NCI-H2196 (cell line): ENCODE measurements around the gene SLC6A12.
"Not testable (repeated sequence)": the region's sequence is repeated elsewhere in the genome, so short reads cannot be mapped to it uniquely, and the experiment has no call there.

Experiments used
- DNase-seq: peaks from one replicate; lab custom pipeline; 2025; ENCODE audit not compliant: unreplicated experiment; lab: John Stamatoyannopoulos, UW

The SLC6A12 gene

DNA sequence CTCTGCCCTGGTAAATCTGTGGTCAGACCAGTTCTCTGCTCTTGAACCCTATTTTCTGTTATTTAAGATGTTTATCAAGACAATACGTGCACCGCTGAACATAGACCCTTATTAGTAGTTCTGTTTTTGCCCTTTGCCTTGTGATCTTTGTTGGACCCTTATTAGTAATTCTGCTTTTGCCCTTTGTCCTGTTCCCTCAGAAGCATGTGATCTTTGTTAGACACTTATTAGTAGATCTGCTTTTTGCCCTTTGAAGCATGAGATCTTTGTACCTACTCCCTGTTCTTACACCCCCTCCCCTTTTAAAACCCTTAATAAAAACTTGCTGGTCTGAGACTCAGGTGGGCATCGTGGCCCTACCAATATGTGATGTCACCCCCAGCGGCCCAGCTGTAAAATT is 22.0 kb upstream of the SLC6A12 start:
- not testable (repeated sequence) for DNase-seq

- no peak for DNase-seq
Measured at GRCh38 chr12:234891-235415, 21.0 kb upstream of the SLC6A12 start.

- DNase-seq = no peak
Measured at GRCh38 chr12:234019-234418, 20.1 kb upstream of the SLC6A12 start.

DNA sequence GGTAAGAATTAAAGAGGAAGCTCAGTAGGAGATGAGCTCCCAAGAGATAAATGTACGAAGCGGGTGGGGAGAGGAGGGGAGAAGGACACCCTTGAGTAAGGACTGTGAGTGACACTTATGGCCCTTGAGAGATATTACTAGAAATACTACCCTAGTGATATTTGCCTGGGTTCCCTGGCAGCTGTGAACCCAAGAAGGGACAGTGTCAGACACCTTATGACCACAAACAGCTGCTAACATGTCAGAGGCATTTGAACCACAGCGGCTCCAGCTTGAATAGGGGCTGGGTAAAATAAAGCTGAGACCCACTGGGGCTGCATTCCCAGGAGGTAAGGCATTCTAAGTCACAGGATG is 19.6 kb upstream of the SLC6A12 start:
- DNase-seq = no peak

DNA sequence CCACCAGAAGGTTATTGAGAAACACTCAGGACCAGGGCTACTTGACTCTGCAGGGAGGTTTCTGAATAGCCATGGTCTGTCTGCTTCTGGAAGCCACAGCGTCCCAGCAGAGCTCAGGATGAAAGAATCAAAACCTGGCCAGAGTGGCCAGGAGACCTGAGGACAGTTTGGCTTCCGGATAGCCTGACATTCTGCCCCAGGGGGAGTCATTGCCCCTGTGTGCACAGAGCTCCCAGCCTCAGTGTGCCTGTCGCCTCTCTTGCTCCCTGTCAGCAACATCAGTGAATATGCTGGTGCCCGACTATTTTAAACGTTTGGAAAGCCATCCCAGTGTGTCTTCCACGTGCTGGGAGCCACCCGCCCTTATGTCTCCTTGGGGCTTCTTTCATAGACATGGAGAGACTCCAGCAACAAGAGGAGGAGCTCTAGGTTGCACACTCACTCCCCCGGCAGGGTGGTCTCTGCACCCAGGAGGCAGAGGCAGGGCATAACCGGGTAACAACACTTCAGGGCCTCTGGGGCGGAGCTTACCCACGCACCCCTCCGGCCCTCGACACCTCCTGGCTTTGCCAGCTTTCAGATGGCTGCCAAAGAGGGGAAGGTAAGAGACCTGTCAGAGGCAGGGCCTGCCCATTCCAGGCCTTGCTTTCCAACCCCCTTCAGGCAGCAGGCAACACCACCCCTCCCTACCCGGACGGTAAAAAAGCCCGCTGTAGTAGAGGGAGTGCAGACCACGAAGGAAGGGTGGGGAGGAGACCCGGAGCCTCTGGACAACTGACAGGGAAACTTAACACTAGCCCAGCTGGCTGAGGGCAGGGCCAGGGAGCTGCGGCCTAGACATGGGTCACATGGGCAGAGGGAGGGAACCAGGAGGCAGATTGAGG is 19.0 kb upstream of the SLC6A12 start:
- DNase-seq = peak; percentile 10

GRCh38 chr12:230925-231671 is 17.1 kb upstream of the SLC6A12 start:
- peak; percentile 13 for DNase-seq

- no peak for DNase-seq
Measured at GRCh38 chr12:229441-230191, 15.7 kb upstream of the SLC6A12 start.

DNA sequence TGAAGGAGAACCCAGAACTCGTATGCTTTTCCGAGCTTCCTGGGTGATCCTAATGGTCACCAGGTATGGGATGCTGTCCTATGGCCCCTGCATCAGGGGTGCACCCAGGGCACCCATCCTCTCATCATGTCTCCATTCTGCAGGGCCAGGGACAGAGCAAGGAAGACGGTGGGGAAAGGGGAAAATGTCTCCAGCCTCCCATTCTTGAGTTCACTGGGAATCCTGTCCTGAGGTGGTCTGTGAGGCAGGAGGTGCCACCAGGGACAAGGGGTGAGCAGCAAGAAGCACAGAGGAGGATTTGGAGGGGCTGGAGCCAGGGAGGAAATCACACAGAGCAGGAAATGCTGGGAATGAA is 14.9 kb upstream of the SLC6A12 start:
- DNase-seq = no peak

GRCh38 chr12:227923-228845 is 14.2 kb upstream of the SLC6A12 start:
- DNase-seq = no peak

GRCh38 chr12:227286-227915 is 13.4 kb upstream of the SLC6A12 start:
- no peak for DNase-seq

GRCh38 chr12:226401-226800 is 12.4 kb upstream of the SLC6A12 start:
- DNase-seq = no peak

- no peak for DNase-seq
Measured at GRCh38 chr12:225012-225411, 11.1 kb upstream of the SLC6A12 start.

GRCh38 chr12:224330-224729 is 10.4 kb upstream of the SLC6A12 start:
- DNase-seq = no peak

- DNase-seq = no peak
Measured at GRCh38 chr12:223841-224240, 9.9 kb upstream of the SLC6A12 start.

- DNase-seq = no peak
Measured at GRCh38 chr12:221736-222135, 7.8 kb upstream of the SLC6A12 start.

- DNase-seq = no peak
Measured at GRCh38 chr12:220946-221550, 7.1 kb upstream of the SLC6A12 start.

DNA sequence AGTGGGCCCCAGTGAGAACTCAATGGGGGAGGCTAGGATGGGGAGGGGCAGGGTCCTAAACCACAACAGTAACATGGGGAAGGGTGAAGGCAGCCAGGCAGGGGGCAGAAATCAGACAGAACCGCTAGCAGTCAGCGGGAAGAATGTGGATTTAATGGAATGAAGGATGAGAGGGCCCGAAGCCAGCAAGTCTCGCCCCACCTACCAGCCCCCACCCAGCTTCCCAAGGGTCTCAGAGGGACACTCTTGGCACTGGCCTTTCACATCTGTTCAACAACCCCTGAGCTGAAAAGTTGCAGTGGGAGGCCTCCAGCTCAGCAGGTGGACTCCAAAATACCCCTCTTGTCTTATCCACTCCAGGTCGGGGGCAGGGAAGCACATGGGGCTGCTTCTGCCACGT is 6.5 kb upstream of the SLC6A12 start:
- DNase-seq = no peak

DNA sequence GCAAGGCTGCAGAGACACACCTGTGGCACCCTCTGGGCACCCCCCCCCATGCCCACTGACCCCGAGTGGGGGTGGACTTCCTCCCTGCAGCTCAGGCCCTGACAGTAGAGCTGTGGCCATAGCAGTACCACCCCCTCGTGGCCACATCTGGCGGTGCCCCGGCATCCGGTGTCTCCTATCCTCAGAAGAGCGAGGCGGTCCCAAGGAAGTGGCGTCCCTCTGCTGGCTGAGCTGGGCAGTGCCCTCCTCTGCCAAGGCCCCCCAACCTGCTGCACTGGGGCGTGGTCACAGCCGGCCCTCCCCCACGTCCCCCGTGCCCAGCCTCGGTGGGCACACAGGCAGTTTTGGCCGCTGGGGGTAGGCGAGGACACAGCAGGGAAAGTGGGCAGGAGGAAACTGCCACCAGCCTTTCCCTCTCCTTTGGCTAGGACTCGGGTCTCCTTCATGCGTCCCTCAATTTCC is 6.0 kb upstream of the SLC6A12 start:
- DNase-seq = peak; percentile 56
